B cell (primary cell): ENCODE measurements around the gene GMFB. TPM values are rescaled to one million over a fixed set of nuclear protein-coding genes. Genes with fewer than 3 reads are reported as not detected.
A peak's percentile ranks its signal among the peaks of the same experiment; 100 is the strongest.
"Not testable (repeated sequence)": the region's sequence is repeated elsewhere in the genome, so short reads cannot be mapped to it uniquely, and the experiment has no call there.

ENCODE experiments used
- ATAC-seq: fragments of 200-7000 bp; cut with Tn5 transposase; one replicate; pipeline ENCODE4 v1.10.0; 2021; ENCODE audit warnings: low read depth, mild to moderate bottlenecking, moderate number of reproducible peaks, moderate library complexity
- CTCF ChIA-PET: fragments of 350-600 bp; sonication (Branson Sonifier 250); formaldehyde crosslinking; loops from one replicate; lab custom pipeline; 2021; ENCODE audit warnings: antibody characterized with exemption, inconsistent platforms; lab: Charles Lee
- POLR2A ChIA-PET: fragments of 350-600 bp; sonication (Branson Sonifier 250); formaldehyde crosslinking; loops from one replicate; lab custom pipeline; 2021; ENCODE audit warnings: antibody characterized with exemption; lab: Charles Lee
- DNase-seq: peaks from one replicate; pipeline ENCODE4 v3.0.0; 2013
- H2AFZ ChIP-seq: 2 replicates; pipeline ENCODE4 v1.6.1; 2012; ENCODE audit warnings: mild to moderate bottlenecking, low read depth, low read length; ENCODE audit not compliant: insufficient read depth, poor library complexity, severe bottlenecking
- H3K27ac ChIP-seq, 2 donors: 1 replicate in 1 of 2; 2 replicates in 1 of 2; pipeline ENCODE4 v1.5.1; 2012 to 2013; ENCODE audit warnings: low read length in 2 of 2, mild to moderate bottlenecking in 2 of 2, moderate library complexity in 1 of 2
- H3K27me3 ChIP-seq, 4 experiments: fragments of 200-600 bp in 1 of 4; sonication (generic) in 1 of 4; replicated peaks in 1 of 4; 1 replicate in 2 of 4; 2 replicates in 2 of 4; pipeline versions ENCODE4 v1.6.1 to v1.7.0; 2013 to 2016; ENCODE audit warnings: low read length in 3 of 4, mild to moderate bottlenecking in 2 of 4, mixed read lengths in 1 of 4, moderate library complexity in 1 of 4; ENCODE audit not compliant: insufficient read depth in 4 of 4, control insufficient read depth in 3 of 4; ENCODE audit errors: control extremely low read depth in 1 of 4
- H3K36me3 ChIP-seq, 2 experiments: replicated peaks in 1 of 2; 1 replicate in 1 of 2; 2 replicates in 1 of 2; pipeline versions ENCODE4 v1.6.1 to v1.7.1; 2013; ENCODE audit warnings: low read length in 1 of 2; ENCODE audit not compliant: insufficient read depth in 2 of 2, control insufficient read depth in 1 of 2; ENCODE audit errors: control extremely low read depth in 1 of 2, extremely low read depth in 1 of 2
- H3K4me1 ChIP-seq, 2 donors: fragments of 200-600 bp in 1 of 2; sonication (generic) in 1 of 2; 1 replicate in 1 of 2; 2 replicates in 1 of 2; pipeline versions ENCODE4 v1.5.1 to v1.6.1; 2013 to 2017; ENCODE audit warnings: low read length in 2 of 2; ENCODE audit not compliant: control insufficient read depth in 2 of 2, insufficient read depth in 2 of 2
- H3K4me2 ChIP-seq: replicated peaks from 2 replicates; pipeline ENCODE3; 2012; ENCODE audit warnings: mild to moderate bottlenecking, low read depth, low read length; ENCODE audit not compliant: poor library complexity, severe bottlenecking
- H3K4me3 ChIP-seq, 5 experiments: fragments of 200-600 bp in 1 of 5; sonication (generic) in 1 of 5; 1 replicate in 3 of 5; 2 replicates in 2 of 5; pipeline versions ENCODE4 v1.5.1 to v1.7.0; 2011 to 2016; ENCODE audit warnings: low read length in 4 of 5, mild to moderate bottlenecking in 4 of 5, low read depth in 2 of 5, control low read depth in 1 of 5, moderate library complexity in 1 of 5; ENCODE audit not compliant: insufficient read depth in 1 of 5; ENCODE audit errors: control extremely low read depth in 1 of 5, extremely low read depth in 1 of 5
- H3K79me2 ChIP-seq: fragments of 200-600 bp; sonication (generic); one replicate; pipeline ENCODE4 v1.6.0; 2016; ENCODE audit warnings: low read length; ENCODE audit not compliant: control insufficient read depth, insufficient read depth
- H3K9ac ChIP-seq: fragments of 200-600 bp; sonication (generic); 2 replicates; pipeline ENCODE4 v1.6.1; 2017; ENCODE audit warnings: mild to moderate bottlenecking, low read length, moderate library complexity
- H3K9me3 ChIP-seq, 3 donors: one replicate each; pipeline versions ENCODE4 v1.6.1 to v1.7.1; 2013; ENCODE audit warnings: low read length in 2 of 3; ENCODE audit not compliant: control insufficient read depth in 2 of 3, insufficient read depth in 1 of 3; ENCODE audit errors: control extremely low read depth in 1 of 3
- H4K20me1 ChIP-seq: 2 replicates; pipeline ENCODE4 v1.6.0; 2012; ENCODE audit warnings: mild to moderate bottlenecking, low read length; ENCODE audit not compliant: insufficient read depth, control insufficient read depth, poor library complexity, severe bottlenecking
- H3K27ac Mint-ChIP-seq: one replicate; pipeline ENCODE4 v1.8.0; 2021; ENCODE audit warnings: mixed read lengths
- H3K27me3 Mint-ChIP-seq: one replicate; pipeline ENCODE4 v1.8.0; 2021; ENCODE audit warnings: mixed read lengths
- H3K4me1 Mint-ChIP-seq: one replicate; pipeline ENCODE4 v1.8.0; 2021; ENCODE audit warnings: mixed read lengths
- H3K4me3 Mint-ChIP-seq: one replicate; pipeline ENCODE4 v1.8.0; 2021; ENCODE audit warnings: mixed read lengths
- H3K9me3 Mint-ChIP-seq: one replicate; pipeline ENCODE4 v1.8.0; 2022; ENCODE audit warnings: mixed read lengths; ENCODE audit not compliant: insufficient read depth
- CTCF ChIP-seq: fragments of 200-600 bp; IDR thresholded peaks from one replicate; pipeline ENCODE4 v1.8.0; 2022; ENCODE audit warnings: antibody characterized with exemption, mild to moderate bottlenecking
- EZH2 ChIP-seq: IDR thresholded peaks from 2 replicates; pipeline ENCODE4 v1.6.1; 2012; ENCODE audit warnings: borderline replicate concordance, low read depth, mild to moderate bottlenecking, moderate library complexity, low read length; ENCODE audit not compliant: insufficient read depth, poor library complexity, severe bottlenecking
- WGBS: methylation state at CpG from one replicate; pipeline ENCODE4 v1.1.5; 2013; ENCODE audit warnings: missing lambda C conversion rate; ENCODE audit not compliant: insufficient coverage; 5-methylcytosine and 5-hydroxymethylcytosine counted together
- intact Hi-C: fragments of 100-400 bp; cut with micrococcal nuclease; formaldehyde crosslinking; loops from one replicate; pipeline ENCODE4 v1.10.0; 2022
- polyA plus RNA-seq: library from polyadenylated mRNA; depleted of rRNA; stranded (reverse); fragments of >200 nt; gene quantifications from 2 replicates; pipeline ENCODE4 v1.2.3, GENCODE V29; 2012
- total RNA-seq, 2 donors: library from RNA; stranded (reverse); fragments of 120-200 nt in 1 of 2; gene quantifications; 1 replicate in 1 of 2; 2 replicates in 1 of 2; pipeline versions ENCODE4 v1.2.3 to v1.2.4, GENCODE V29; 2013 to 2022

GMFB gene
- total and polyA plus RNA-seq, 2 donors (not counting 1 experiment from before 2014, with no cell fraction given) = 13.6 to 49.8 TPM

DNA sequence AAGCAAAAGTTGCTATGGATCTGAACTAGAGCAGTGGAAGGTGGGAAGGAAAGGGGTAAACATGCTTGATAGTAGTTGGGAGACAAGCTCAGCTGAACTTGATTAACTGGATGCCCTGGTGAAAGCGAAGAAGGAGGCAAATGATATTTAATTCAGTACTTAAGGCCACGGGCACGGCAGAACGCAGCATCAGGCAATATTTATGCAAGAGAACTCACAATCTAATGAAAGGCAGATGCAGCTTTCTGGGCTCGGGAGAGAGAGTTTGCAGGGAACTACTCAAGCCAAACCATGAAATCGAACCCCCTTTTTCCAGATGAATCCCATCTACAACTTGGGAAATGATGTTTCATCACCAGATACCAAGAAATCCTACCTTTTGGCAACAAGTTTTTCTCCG is 44.1 kb downstream of the GMFB start:
- Histone ChIP-seq H3K9ac (no peak overlapping the region), H2AFZ (no peak overlapping the region), H4K20me1 (no peaks in the 10 kb centered on the region), H3K9me3 (no peaks in the 10 kb centered on the region), H3K27me3 (peaks cover 0 to 5% (median 0%) of the 10 kb centered on the region in 4 experiments), H3K79me2 (peaks cover 11% of the 10 kb centered on the region), H3K36me3 (no peaks in the 10 kb centered on the region), H3K27ac (no peak overlapping the region), H3K4me2 (no peak overlapping the region), H3K4me3 (no peak overlapping the region), H3K4me1 (peaks cover 13 to 14% of the 10 kb centered on the region in 2 donors)
- POLR2A ChIA-PET = no interaction called here
- ATAC-seq = no peak
- H3K4me3 Mint-ChIP-seq = no peak overlapping the region
- TF ChIP-seq CTCF = no peak
- no peak for TF ChIP-seq EZH2
- intact Hi-C loops = loop anchor here (5.0 kb wide), 2 partner anchors 608 to 828 kb away; partner anchors contain the start of genes FBXO34 and MAPK1IP1L
- H3K9me3 Mint-ChIP-seq = no peaks in the 10 kb centered on the region
- CTCF ChIA-PET = interaction anchor here (1.2 kb wide), 1 partner anchor 437 kb away, joined by 3 read pairs; no protein-coding TSS in a partner anchor
- H3K27me3 Mint-ChIP-seq = peaks cover 10% of the 10 kb centered on the region
- H3K27ac Mint-ChIP-seq = no peak overlapping the region
- DNase-seq = no peak
- H3K4me1 Mint-ChIP-seq = peaks cover 19% of the 10 kb centered on the region
- WGBS = 97% methylated on average over 6 of the region's 7 CpGs

GRCh38 chr14:54443981-54444380 is 44.8 kb downstream of the GMFB start:
- no peak overlapping the region for H2AFZ ChIP-seq
- H3K27me3 ChIP-seq = peaks cover 0 to 5% (median 0%) of the 10 kb centered on the region in 4 experiments
- no peaks in the 10 kb centered on the region for H3K36me3 ChIP-seq
- H3K27me3 Mint-ChIP-seq = peaks cover 10% of the 10 kb centered on the region
- no peak overlapping the region for H3K4me3 ChIP-seq
- H3K4me1 ChIP-seq = peaks cover 13 to 14% of the 10 kb centered on the region in 2 donors
- no peaks in the 10 kb centered on the region for H3K9me3 Mint-ChIP-seq
- no peak overlapping the region for H3K27ac ChIP-seq
- H3K4me1 Mint-ChIP-seq = peaks cover 22% of the 10 kb centered on the region
- H3K27ac Mint-ChIP-seq = peak overlapping the region; percentile 16
- DNase-seq = no peak
- H3K9ac ChIP-seq = no peak overlapping the region
- no peak overlapping the region for H3K4me3 Mint-ChIP-seq
- intact Hi-C loops = loop anchor here (5.0 kb wide), 2 partner anchors 608 to 828 kb away; partner anchors contain the start of genes FBXO34 and MAPK1IP1L
- no peak for ATAC-seq
- H3K79me2 ChIP-seq = peaks cover 18% of the 10 kb centered on the region
- CTCF ChIA-PET = no interaction called here
- H4K20me1 ChIP-seq = no peaks in the 10 kb centered on the region
- no peak overlapping the region for H3K4me2 ChIP-seq
- POLR2A ChIA-PET = no interaction called here
- no peaks in the 10 kb centered on the region for H3K9me3 ChIP-seq
- 97% methylated on average over 10 of the region's 18 CpGs for WGBS
- no peak for TF ChIP-seq CTCF
- TF ChIP-seq EZH2 = no peak

GRCh38 chr14:54442961-54443360 is 45.8 kb downstream of the GMFB start:
- Histone ChIP-seq H3K79me2 (peaks cover 28% of the 10 kb centered on the region), H3K4me1 (peaks cover 13 to 17% of the 10 kb centered on the region in 2 donors)
- H3K9ac ChIP-seq, ATAC-seq, CTCF ChIA-PET, H3K27ac ChIP-seq, DNase-seq, H3K4me2 ChIP-seq, H3K4me3 ChIP-seq, POLR2A ChIA-PET, H3K9me3 ChIP-seq, H3K27me3 ChIP-seq, H3K4me3 Mint-ChIP-seq, H3K9me3 Mint-ChIP-seq, H4K20me1 ChIP-seq, H3K27ac Mint-ChIP-seq, H2AFZ ChIP-seq, H3K36me3 ChIP-seq, H3K27me3 Mint-ChIP-seq: not testable (repeated sequence)
- 99% methylated on average over 16 of the region's 23 CpGs for WGBS
- intact Hi-C loops = loop anchor here (5.0 kb wide), 2 partner anchors 609 to 829 kb away; partner anchors contain the start of genes FBXO34 and MAPK1IP1L
- H3K4me1 Mint-ChIP-seq = peaks cover 32% of the 10 kb centered on the region
